ENCODE results near the gene IL1R2. TPM values are rescaled to one million over a fixed set of nuclear protein-coding genes. Genes with fewer than 3 reads are reported as not detected.

IL1R2 gene
- total and polyA plus RNA-seq, 2 of the 13 experiments (the other 11 are each of a cell fraction or from before 2014, with no cell fraction given) = 3.6 to 7.3 TPM

DNA sequence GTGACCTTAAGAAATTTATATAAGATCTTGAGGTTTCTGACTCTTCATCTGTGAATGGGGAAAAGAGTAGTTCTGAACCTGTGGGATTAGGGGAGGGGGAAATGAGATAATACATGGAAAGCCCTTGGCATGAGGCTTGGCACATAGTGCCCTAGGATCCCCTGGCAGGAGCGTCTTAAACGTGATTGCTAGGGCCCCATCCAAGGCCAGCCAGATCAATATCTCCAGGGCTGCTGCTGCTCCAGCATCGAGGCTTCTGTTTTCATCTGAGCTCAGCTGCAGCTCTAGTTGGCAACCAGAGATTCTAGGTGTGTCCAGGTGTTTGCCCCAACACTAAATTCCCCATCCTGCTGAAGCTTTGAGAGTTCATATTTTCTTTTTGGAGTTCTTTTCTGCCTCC lies 71.0 kb downstream of the IL1R2 start (continued):
- TF ChIP-seq, protein P1, sequence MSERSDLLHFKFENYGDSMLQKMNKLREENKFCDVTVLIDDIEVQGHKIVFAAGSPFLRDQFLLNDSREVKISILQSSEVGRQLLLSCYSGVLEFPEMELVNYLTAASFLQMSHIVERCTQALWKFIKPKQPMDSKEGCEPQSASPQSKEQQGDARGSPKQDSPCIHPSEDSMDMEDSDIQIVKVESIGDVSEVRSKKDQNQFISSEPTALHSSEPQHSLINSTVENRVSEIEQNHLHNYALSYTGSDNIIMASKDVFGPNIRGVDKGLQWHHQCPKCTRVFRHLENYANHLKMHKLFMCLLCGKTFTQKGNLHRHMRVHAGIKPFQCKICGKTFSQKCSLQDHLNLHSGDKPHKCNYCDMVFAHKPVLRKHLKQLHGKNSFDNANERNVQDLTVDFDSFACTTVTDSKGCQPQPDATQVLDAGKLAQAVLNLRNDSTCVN (CRISPR knock-in tag; IDR thresholded peaks at IDR 0.05; ENCODE audit: borderline replicate concordance) = no peak
- TF ChIP-seq, protein P2, sequence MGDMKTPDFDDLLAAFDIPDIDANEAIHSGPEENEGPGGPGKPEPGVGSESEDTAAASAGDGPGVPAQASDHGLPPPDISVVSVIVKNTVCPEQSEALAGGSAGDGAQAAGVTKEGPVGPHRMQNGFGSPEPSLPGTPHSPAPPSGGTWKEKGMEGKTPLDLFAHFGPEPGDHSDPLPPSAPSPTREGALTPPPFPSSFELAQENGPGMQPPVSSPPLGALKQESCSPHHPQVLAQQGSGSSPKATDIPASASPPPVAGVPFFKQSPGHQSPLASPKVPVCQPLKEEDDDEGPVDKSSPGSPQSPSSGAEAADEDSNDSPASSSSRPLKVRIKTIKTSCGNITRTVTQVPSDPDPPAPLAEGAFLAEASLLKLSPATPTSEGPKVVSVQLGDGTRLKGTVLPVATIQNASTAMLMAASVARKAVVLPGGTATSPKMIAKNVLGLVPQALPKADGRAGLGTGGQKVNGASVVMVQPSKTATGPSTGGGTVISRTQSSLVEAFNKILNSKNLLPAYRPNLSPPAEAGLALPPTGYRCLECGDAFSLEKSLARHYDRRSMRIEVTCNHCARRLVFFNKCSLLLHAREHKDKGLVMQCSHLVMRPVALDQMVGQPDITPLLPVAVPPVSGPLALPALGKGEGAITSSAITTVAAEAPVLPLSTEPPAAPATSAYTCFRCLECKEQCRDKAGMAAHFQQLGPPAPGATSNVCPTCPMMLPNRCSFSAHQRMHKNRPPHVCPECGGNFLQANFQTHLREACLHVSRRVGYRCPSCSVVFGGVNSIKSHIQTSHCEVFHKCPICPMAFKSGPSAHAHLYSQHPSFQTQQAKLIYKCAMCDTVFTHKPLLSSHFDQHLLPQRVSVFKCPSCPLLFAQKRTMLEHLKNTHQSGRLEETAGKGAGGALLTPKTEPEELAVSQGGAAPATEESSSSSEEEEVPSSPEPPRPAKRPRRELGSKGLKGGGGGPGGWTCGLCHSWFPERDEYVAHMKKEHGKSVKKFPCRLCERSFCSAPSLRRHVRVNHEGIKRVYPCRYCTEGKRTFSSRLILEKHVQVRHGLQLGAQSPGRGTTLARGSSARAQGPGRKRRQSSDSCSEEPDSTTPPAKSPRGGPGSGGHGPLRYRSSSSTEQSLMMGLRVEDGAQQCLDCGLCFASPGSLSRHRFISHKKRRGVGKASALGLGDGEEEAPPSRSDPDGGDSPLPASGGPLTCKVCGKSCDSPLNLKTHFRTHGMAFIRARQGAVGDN (CRISPR knock-in tag; IDR thresholded peaks at IDR 0.05) = no peak
- no peak for TF ChIP-seq CENPT (CRISPR knock-in tag; IDR thresholded peaks at IDR 0.05; ENCODE audit: low read depth)
- no peak for TF ChIP-seq PAF1 (CRISPR knock-in tag; IDR thresholded peaks at IDR 0.05)
- TF ChIP-seq ZFP62 (CRISPR knock-in tag; IDR thresholded peaks at IDR 0.05) = no peak
- TF ChIP-seq CAMTA2 (CRISPR knock-in tag; IDR thresholded peaks at IDR 0.05; ENCODE audit: borderline replicate concordance) = no peak
- TF ChIP-seq SMAD1 (CRISPR knock-in tag; IDR thresholded peaks at IDR 0.05; ENCODE audit: borderline replicate concordance, low read depth) = no peak
- TF ChIP-seq SRSF4 (IDR thresholded peaks at IDR 0.05; ENCODE audit: low read depth, low read length, poor library complexity, severe bottlenecking) = no peak
- no peak for TF ChIP-seq ZNF317 (CRISPR knock-in tag; IDR thresholded peaks at IDR 0.05)
- TF ChIP-seq, protein P3, sequence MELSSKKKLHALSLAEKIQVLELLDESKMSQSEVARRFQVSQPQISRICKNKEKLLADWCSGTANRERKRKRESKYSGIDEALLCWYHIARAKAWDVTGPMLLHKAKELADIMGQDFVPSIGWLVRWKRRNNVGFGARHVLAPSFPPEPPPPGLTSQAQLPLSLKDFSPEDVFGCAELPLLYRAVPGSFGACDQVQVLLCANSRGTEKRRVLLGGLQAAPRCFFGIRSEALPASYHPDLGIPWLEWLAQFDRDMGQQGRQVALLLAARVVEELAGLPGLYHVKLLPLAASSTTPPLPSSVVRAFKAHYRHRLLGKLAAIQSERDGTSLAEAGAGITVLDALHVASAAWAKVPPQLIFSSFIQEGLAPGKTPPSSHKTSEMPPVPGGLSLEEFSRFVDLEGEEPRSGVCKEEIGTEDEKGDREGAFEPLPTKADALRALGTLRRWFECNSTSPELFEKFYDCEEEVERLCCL (CRISPR knock-in tag; IDR thresholded peaks at IDR 0.05; ENCODE audit: borderline replicate concordance) = no peak
- 0 out of 2 replicates have a peak, but pooled peaks have one; percentile 58 for TF ChIP-seq KAT7 (CRISPR knock-in tag; IDR thresholded peaks at IDR 0.05; ENCODE audit: borderline replicate concordance)
- TF ChIP-seq, protein P4, sequence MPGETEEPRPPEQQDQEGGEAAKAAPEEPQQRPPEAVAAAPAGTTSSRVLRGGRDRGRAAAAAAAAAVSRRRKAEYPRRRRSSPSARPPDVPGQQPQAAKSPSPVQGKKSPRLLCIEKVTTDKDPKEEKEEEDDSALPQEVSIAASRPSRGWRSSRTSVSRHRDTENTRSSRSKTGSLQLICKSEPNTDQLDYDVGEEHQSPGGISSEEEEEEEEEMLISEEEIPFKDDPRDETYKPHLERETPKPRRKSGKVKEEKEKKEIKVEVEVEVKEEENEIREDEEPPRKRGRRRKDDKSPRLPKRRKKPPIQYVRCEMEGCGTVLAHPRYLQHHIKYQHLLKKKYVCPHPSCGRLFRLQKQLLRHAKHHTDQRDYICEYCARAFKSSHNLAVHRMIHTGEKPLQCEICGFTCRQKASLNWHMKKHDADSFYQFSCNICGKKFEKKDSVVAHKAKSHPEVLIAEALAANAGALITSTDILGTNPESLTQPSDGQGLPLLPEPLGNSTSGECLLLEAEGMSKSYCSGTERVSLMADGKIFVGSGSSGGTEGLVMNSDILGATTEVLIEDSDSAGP (CRISPR knock-in tag; IDR thresholded peaks at IDR 0.05; ENCODE audit: borderline replicate concordance) = no peak
- TF ChIP-seq GATA4 (IDR thresholded peaks at IDR 0.05; ENCODE audit: borderline replicate concordance, low read depth) = no peak
- TF ChIP-seq, protein P5, sequence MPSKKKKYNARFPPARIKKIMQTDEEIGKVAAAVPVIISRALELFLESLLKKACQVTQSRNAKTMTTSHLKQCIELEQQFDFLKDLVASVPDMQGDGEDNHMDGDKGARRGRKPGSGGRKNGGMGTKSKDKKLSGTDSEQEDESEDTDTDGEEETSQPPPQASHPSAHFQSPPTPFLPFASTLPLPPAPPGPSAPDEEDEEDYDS (CRISPR knock-in tag; IDR thresholded peaks at IDR 0.05) = peak; percentile 25; the same call in 1 of the 2 replicates
- no peak for TF ChIP-seq ARHGAP35 (CRISPR knock-in tag; IDR thresholded peaks at IDR 0.05; ENCODE audit: borderline replicate concordance)
- TF ChIP-seq, protein P6, sequence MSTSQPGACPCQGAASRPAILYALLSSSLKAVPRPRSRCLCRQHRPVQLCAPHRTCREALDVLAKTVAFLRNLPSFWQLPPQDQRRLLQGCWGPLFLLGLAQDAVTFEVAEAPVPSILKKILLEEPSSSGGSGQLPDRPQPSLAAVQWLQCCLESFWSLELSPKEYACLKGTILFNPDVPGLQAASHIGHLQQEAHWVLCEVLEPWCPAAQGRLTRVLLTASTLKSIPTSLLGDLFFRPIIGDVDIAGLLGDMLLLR (CRISPR knock-in tag; IDR thresholded peaks at IDR 0.05) = no peak
- TF ChIP-seq, protein P7, sequence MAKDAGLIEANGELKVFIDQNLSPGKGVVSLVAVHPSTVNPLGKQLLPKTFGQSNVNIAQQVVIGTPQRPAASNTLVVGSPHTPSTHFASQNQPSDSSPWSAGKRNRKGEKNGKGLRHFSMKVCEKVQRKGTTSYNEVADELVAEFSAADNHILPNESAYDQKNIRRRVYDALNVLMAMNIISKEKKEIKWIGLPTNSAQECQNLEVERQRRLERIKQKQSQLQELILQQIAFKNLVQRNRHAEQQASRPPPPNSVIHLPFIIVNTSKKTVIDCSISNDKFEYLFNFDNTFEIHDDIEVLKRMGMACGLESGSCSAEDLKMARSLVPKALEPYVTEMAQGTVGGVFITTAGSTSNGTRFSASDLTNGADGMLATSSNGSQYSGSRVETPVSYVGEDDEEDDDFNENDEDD (CRISPR knock-in tag; IDR thresholded peaks at IDR 0.05; ENCODE audit: borderline replicate concordance) = no peak
- TF ChIP-seq EHMT2 (IDR thresholded peaks at IDR 0.05; ENCODE audit: borderline replicate concordance, low read depth, low read length) = no peak
